PC-9 (cell line): ENCODE data around the gene SSC5D.

ENCODE experiments used
- CTCF ChIP-seq: fragments of 200-600 bp; sonication (generic); conservative IDR thresholded peaks from 2 replicates; pipeline ENCODE4 v1.6.1; 2017; ENCODE audit warnings: mixed run types, antibody characterized with exemption, mild to moderate bottlenecking, moderate library complexity
- EZH2 ChIP-seq: fragments of 200-600 bp; sonication (generic); IDR thresholded peaks from 2 replicates; pipeline ENCODE4 v1.8.0; 2017; ENCODE audit warnings: antibody characterized with exemption, low read depth

- TF ChIP-seq CTCF: no peak
- no peak for TF ChIP-seq EZH2
These were observed 49.2 kb upstream of the SSC5D start for GRCh38 chr19:55439052-55439451.
